ENCODE results near the gene PTPRR.
A peak's percentile ranks its signal among the peaks of the same experiment; 100 is the strongest.

GRCh38 chr12:70724444-70724843 lies 196.1 kb downstream of the PTPRR start:
- peak; percentile 65 for TF ChIP-seq CTCF (conservative IDR thresholded peaks at IDR 0.05; ENCODE audit: low read length)
- TF ChIP-seq EZH2phosphoT487 (IDR thresholded peaks at IDR 0.05; ENCODE audit: borderline replicate concordance), result no peak

Measured in Loucy (cell line).